Panc1 (cell line): ENCODE measurements around the gene FAM120B.

ENCODE experiments used
- CTCF ChIP-seq: fragments of 450-650 bp; IDR thresholded peaks from 2 replicates; pipeline ENCODE4 v1.5.1; 2017; ENCODE audit warnings: mild to moderate bottlenecking
- POLR2AphosphoS5 ChIP-seq: IDR thresholded peaks from 2 replicates; pipeline ENCODE4 v1.6.1; 2012; ENCODE audit warnings: mild to moderate bottlenecking, low read depth, low read length, moderate library complexity
- REST ChIP-seq, 2 experiments: IDR thresholded peaks; 2 replicates each; pipeline ENCODE4 v1.6.1; 2011 to 2012; ENCODE audit warnings: low read depth in 2 of 2, control low read depth in 1 of 2, low read length in 1 of 2, mild to moderate bottlenecking in 1 of 2, moderate library complexity in 1 of 2; ENCODE audit not compliant: insufficient read depth in 1 of 2

DNA sequence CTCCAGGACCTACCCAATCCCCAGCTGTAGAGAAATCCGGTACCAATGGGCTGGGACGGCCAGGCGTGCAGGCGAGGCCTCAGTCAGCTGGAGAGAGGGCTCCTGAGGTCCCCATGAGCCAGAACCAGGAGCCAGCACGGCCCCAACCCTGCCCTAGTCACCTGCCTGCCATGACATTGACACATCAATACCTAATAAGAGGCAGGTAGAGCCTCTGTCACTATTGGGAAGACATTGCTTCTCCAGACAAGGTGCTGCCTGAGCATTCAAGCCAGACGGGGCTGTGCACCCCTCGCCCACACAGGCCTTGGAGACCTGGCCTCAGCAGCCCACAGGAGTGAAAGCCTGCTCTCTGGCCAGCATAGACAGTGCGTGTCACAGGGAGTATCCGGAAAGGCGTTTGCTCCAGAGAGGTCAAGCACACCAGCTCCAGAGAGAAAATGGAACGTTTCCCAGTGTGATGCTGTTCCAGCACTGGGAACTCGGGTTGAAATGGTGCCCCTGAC lies 19.1 kb upstream of the FAM120B start:
- TF ChIP-seq CTCF: no peak
- TF ChIP-seq REST (IDR thresholded peaks at IDR 0.05; ENCODE audit: insufficient read depth in 1 of 2, low read depth in 2 of 2, low read length in 1 of 2): no peak
- no peak for TF ChIP-seq POLR2AphosphoS5
